Right cardiac atrium (tissue), 5 donors: ENCODE data around the gene FRYL. TPM values are rescaled to one million over a fixed set of nuclear protein-coding genes. Genes with fewer than 3 reads are reported as not detected.
"Not testable (repeated sequence)": the region's sequence is repeated elsewhere in the genome, so short reads cannot be mapped to it uniquely, and the experiment has no call there.

Source experiments
- ATAC-seq, 2 donors: fragments of 200-7000 bp; cut with Tn5 transposase; one replicate each; pipeline versions ENCODE4 v1.8.0 to v1.9.1; 2020; ENCODE audit warnings: moderate library complexity in 2 of 2, mild to moderate bottlenecking in 1 of 2
- DNase-seq, 3 donors: peaks; one replicate each; pipeline ENCODE4 v3.0.0-alpha.2; 2020
- H3K27ac ChIP-seq: one replicate; pipeline ENCODE4 v1.5.1; 2013; ENCODE audit warnings: mild to moderate bottlenecking, low read length, control low read depth, moderate library complexity
- H3K27me3 ChIP-seq: one replicate; pipeline ENCODE4 v1.6.1; 2013; ENCODE audit not compliant: control insufficient read depth, insufficient read depth
- H3K4me1 ChIP-seq: one replicate; pipeline ENCODE4 v1.6.1; 2013; ENCODE audit warnings: low read length; ENCODE audit not compliant: control insufficient read depth, insufficient read depth
- H3K4me3 ChIP-seq: one replicate; pipeline ENCODE4 v1.5.1; 2013; ENCODE audit warnings: low read length, control low read depth
- H3K9me3 ChIP-seq: one replicate; pipeline ENCODE4 v1.6.1; 2013; ENCODE audit warnings: low read length; ENCODE audit not compliant: control insufficient read depth
- WGBS: extraction: QIAGEN DNeasy Blood & Tissue Kit; methylation state at CpG from one replicate; pipeline ENCODE4 v1.1.7; 2013; 5-methylcytosine and 5-hydroxymethylcytosine counted together
- intact Hi-C, 4 donors: fragments of 100-400 bp; cut with DNase I; formaldehyde crosslinking; loops; one replicate each; pipeline versions ENCODE4 v1.11.0 to v1.14.0; 2022 to 2023
- polyA plus RNA-seq: library from polyadenylated mRNA; stranded (reverse); fragments of 200-250 nt; gene quantifications from one replicate; pipeline ENCODE4 v1.2.3, GENCODE V29; 2013
- total RNA-seq, 4 donors: library from RNA; stranded (reverse); fragmentation: NEBNext Ultra II Directional; extraction: Animal tissue kit (Norgen Biotek cat#: 25700); gene quantifications; one replicate each; pipeline ENCODE4 v1.2.1, GENCODE V29; 2021
- donor health status: healthy with polysubstance abuse.
- donor health status: DM: no; HTN: yes; CAD: no.
- donor health status: DM: no; HTN: no; CAD: no.
- donor health status: DM: no; HTN: yes; CAD: no; lungs with severe emphysema.
- donor health status: DM: yes; HTN: yes; CAD: no.

The FRYL gene
- total and polyA plus RNA-seq, 5 donors, result 13.5 to 50.7 (median 43.8) TPM

DNA sequence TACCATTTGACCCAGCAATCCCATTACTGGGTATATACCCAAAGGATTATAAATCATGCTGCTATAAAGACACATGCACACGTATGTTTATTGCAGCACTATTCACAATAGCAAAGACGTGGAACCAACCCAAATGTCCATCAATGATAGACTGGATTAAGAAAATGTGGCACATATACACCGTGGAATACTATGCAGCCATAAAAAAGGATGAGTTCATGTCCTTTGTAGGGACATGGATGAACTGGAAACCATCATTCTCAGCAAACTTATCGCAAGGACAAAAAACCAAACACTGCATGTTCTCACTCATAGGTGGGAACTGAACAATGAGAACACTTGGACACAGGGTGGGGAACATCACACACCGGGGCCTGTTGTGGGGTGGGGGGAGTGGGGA lies 34.9 kb downstream of the FRYL start:
- H3K4me3 ChIP-seq, H3K27me3 ChIP-seq, H3K27ac ChIP-seq, DNase-seq, ATAC-seq, H3K9me3 ChIP-seq, intact Hi-C loops: not testable (repeated sequence)
- over 99% methylated on average over 5 of the region's 5 CpGs for WGBS
- peaks cover 16% of the 10 kb centered on the region for H3K4me1 ChIP-seq

DNA sequence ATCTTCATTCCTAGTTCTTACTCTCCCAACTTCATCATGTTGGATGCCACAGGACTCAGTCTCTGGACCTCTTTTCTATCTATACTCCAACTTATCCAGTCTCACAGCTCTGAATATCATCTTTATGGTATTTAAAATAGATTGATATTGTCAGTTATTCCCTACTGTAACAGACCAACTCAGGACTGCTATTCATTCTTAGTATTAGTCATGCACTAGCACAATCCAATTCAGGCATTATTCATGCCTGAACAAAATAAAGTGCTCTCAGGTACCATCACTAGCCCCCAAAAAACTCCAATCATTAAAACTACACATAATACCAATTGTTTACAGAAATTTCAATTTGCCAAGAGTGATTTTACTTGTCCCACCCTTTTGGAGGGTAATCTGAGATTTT lies 37.7 kb downstream of the FRYL start:
- Histone ChIP-seq H3K27me3 (no peaks in the 10 kb centered on the region), H3K9me3 (no peaks in the 10 kb centered on the region), H3K27ac (no peak overlapping the region), H3K4me3 (no peak overlapping the region), H3K4me1 (peaks cover 8% of the 10 kb centered on the region)
- DNase-seq (no peak), ATAC-seq (no peak)
- intact Hi-C loops, result no loop called here

DNA sequence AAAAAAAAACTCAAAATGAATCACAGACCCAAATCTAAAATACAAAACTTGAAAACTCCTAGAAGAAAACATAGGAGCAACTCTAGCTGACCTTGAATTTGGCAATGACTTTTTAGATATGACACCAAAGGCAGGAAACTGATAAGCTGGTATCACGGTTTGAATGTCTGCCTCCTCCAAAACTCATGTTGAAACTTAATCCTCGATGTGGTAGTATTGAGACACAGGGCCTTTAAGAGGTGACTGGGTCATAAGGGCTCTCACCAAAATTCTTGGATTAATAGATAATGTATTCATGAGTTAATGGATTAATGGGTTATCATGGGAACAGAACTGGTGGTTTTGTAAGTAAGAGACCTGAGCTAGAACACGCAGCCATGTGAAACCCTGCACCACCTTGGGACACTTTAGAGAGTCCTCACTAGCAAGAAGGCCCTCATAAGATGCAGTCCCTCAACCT lies 40.5 kb downstream of the FRYL start:
- Histone ChIP-seq H3K9me3 (no peaks in the 10 kb centered on the region), H3K4me3 (no peak overlapping the region), H3K27ac (no peak overlapping the region), H3K4me1 (peaks cover 4% of the 10 kb centered on the region), H3K27me3 (no peaks in the 10 kb centered on the region)
- ATAC-seq (peak in 1 of 2 donors; percentile 37), DNase-seq (no peak)
- intact Hi-C loops, result no loop called here
- WGBS, result 47% methylated on average over 3 of the region's 3 CpGs

DNA sequence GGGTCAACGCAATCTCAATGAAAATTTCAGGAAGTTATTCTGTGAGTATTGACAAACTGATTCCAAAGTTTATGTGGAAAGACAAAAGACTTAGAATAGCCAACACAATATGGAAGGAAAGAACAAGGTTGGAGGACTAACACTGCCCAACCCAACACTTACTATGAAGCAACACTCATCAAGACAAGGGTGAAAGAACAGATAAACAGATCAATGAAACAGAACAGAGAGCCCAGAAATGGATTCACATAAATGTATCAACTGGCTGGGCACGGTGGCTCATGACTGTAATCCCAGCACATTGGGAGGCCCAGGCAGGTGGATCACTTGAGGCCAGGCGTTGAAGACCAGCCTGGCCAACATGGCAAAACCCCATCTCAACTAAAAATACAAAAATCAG lies 41.2 kb downstream of the FRYL start:
- no peak overlapping the region for H3K4me3 ChIP-seq
- ATAC-seq, result no peak
- intact Hi-C loops, result no loop called here
- H3K27ac ChIP-seq, result no peak overlapping the region
- 97% methylated on average over 3 of the region's 3 CpGs for WGBS
- H3K9me3 ChIP-seq, result no peaks in the 10 kb centered on the region
- H3K4me1 ChIP-seq, result peaks cover 4% of the 10 kb centered on the region
- no peaks in the 10 kb centered on the region for H3K27me3 ChIP-seq
- DNase-seq, result no peak

DNA sequence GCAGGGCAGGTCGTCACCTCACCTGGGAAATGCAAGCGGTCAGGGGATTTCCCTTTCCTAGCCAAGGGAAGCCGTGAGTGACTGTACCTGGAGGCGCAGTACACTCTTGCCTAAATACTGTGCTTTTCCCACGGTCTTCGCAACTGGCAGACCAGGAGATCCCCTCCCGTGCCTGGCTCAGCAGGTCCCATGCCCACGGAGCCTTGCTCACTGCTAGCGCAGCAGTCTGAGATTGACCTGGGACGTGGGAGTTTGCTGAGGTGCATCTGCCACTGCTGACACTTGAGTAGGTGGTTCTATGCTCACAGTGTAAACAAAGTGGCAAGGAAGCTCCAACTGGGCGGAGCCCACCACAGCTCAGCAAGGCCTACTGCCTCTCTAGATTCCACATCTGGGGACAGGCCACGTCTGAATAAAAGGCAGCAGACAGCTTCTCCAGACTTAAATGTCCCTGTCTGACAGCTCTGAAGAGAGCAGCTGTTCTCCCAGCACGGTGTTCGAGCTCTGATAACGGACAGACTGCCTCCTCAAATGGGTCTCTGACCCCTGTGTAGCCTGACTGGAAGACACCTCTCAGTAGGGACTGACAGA lies 51.1 kb downstream of the FRYL start:
- 80% methylated on average over 15 of the region's 15 CpGs for WGBS
- H3K27ac ChIP-seq, H3K4me3 ChIP-seq, H3K4me1 ChIP-seq, H3K9me3 ChIP-seq, DNase-seq, H3K27me3 ChIP-seq, ATAC-seq: not testable (repeated sequence)
- intact Hi-C loops, result loop anchor here in 1 of 4 donors (10.0 kb wide), 1 partner anchor 46 kb away; no protein-coding TSS in a partner anchor

DNA sequence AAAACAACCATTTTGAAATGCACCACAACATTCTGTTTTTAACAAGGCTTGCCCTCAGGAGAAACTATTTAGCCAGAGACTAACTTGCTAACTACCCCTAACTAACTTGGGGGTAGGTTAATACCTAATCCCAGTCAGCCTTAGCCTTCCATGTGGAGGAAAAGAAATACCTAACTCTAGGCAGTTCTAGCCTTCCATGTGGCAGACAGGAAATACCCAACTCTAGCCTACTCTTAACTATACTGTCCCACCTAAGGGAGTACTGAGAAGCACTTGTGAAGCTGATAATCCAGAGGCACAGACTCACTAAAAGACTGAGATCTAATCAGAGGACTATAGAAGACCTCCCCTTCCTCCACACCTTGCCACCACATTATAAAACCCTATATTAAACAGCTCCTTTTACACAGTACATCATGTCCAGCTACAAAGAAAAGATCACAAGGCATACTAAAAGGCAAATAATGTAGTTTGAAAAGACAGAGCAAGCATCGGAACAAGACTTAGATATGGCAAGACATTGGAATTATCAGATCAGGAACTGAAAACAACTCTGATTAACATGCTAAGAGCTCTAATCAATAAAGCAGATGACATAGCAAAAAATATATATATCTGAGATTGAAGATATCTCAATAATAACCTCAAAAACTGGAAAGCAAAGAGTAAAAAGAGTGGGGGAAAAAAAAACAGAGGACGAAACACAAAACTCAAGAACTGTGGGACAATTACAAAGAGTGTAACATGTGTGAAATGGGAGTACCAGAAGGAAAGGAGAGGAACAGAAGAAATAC lies 52.2 kb downstream of the FRYL start:
- Histone ChIP-seq H3K4me3 (no peak overlapping the region), H3K9me3 (no peaks in the 10 kb centered on the region), H3K4me1 (peaks cover 9% of the 10 kb centered on the region), H3K27ac (no peak overlapping the region), H3K27me3 (no peaks in the 10 kb centered on the region)
- ATAC-seq, result no peak
- WGBS, result 94% methylated on average over 2 of the region's 2 CpGs
- DNase-seq, result no peak
- intact Hi-C loops, result loop anchor here in 1 of 4 donors (10.0 kb wide), 1 partner anchor 47 kb away; no protein-coding TSS in a partner anchor

DNA sequence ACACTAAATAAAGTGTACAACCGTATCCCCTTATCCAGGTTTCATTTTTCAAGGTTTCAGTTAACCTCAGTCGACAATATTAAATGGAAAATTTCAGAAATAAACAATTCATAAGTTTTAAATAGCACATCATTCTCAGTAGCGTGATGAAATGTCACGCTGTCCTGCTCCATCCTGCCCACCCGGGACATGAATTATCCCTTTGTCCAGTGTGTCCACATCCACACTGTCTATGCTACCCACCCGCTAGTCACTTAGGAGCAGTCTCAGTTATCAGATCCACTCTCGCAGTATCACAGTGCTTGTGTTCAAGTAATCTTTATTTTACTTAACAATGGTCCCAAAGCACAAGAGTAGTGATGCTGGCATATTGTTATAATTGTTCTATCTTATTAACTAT lies 54.7 kb downstream of the FRYL start:
- H3K27me3 ChIP-seq, result no peaks in the 10 kb centered on the region
- DNase-seq, result no peak
- H3K27ac ChIP-seq, result no peak overlapping the region
- H3K4me1 ChIP-seq, result peaks cover 10% of the 10 kb centered on the region
- no peaks in the 10 kb centered on the region for H3K9me3 ChIP-seq
- intact Hi-C loops, result loop anchor here in 1 of 4 donors (10.0 kb wide), 1 partner anchor 49 kb away; no protein-coding TSS in a partner anchor
- H3K4me3 ChIP-seq, result no peak overlapping the region
- ATAC-seq, result peak in 1 of 2 donors; percentile 43
- 73% methylated on average over 7 of the region's 7 CpGs for WGBS

DNA sequence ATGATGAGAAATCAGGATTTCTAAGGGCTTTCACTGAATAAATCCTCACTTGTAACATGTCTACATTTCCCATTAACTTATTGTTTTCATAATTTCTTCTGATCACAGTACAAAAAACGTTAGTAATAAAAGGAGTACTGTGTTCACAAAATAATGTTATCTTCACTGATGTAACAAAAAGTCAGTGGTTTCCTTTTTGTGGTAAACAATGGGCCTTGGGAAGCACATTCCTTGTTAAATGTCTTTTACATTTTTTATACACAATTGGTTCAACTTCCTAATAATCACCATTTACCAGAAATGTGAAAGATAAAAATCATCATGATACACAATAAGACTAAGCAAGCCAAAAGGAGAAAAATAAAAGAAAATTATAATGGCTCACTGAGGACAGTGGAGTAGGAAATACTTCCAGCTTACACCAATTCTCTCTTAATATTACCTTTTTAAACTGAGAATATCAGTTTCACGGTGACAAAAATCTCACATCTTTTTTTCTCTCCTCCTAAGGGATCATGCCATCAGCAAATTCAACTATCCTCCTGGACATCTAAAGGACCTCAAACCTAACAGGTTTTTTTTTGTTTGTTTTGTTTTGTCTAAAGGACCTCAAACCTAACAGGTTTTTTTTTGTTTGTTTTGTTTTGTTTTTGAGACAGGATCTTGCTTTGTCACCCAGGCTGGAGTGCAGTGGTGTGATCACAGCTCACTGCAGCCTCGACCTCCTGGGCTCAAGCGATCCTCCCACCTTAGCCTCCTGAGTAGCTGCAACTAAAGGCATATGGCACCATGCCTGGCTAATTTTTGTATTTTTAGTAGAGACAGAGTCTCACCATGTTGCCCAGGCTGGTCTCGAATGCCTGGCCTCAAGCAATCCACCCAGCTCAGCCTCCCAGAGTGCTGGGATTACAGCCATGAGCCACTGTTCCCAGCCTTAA lies 57.3 kb downstream of the FRYL start:
- peaks cover 8% of the 10 kb centered on the region for H3K4me1 ChIP-seq
- DNase-seq (no peak), ATAC-seq (peak in 1 of 2 donors; percentile 44)
- no peak overlapping the region for H3K4me3 ChIP-seq
- H3K27ac ChIP-seq, result no peak overlapping the region
- intact Hi-C loops, result loop anchor here in 1 of 4 donors (10.0 kb wide), 1 partner anchor 52 kb away; no protein-coding TSS in a partner anchor
- H3K27me3 ChIP-seq, result no peaks in the 10 kb centered on the region
- 57% methylated on average over 5 of the region's 5 CpGs for WGBS
- no peaks in the 10 kb centered on the region for H3K9me3 ChIP-seq

DNA sequence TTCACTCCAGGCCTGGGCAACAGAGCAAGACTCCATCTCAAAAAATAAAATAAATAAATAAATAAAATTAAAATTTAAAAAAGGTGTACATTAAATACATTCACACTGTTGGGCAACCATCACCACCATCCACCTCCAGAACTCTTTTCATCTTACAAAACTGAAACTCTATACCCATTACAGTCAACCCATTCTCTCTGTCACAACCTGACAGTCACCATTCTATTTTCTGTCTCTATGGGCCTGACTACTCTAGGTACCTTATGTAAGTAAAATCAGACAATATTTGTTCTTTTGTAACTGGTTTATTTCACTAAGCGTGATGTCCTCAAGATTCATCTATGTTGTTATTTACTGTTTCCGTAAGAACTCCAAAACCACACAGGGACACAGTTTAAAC lies 59.6 kb downstream of the FRYL start:
- ATAC-seq (no peak), DNase-seq (no peak)
- H3K27me3 ChIP-seq, result no peaks in the 10 kb centered on the region
- no peaks in the 10 kb centered on the region for H3K9me3 ChIP-seq
- H3K4me3 ChIP-seq, result no peak overlapping the region
- WGBS, result 97% methylated on average over 2 of the region's 2 CpGs
- H3K4me1 ChIP-seq, result peaks cover 5% of the 10 kb centered on the region
- H3K27ac ChIP-seq, result no peak overlapping the region
- intact Hi-C loops, result loop anchor here in 1 of 4 donors (10.0 kb wide), 1 partner anchor 54 kb away; no protein-coding TSS in a partner anchor

DNA sequence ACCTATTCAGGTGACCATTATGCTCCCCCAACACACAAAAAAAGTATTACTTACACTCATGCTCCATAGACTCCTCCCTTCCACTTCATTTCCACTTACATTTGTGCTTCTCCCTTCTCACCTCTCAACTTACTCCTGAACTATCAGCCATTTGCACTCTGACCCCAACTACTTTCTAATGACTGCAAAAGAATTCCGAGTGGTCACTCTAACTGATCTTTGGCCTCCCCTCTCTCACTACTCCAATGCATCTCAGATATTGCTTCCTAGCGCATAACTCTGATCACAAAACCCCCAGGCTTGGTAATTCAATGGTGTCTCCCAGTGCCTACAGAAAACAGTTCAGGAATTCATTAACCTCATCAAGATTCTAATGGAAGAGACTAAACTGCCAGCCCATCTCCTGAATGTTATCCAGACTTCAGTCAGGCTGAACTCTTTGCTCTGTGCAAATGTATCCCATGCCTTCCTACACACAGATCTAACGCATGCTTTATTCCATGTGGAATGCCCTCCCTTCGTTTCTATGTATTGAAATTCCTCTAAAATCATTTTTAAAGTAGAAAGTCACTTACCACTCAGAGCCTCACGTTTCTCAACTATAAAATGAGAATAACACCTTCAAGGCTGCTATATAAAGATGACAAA lies 61.1 kb downstream of the FRYL start:
- ATAC-seq (no peak), DNase-seq (no peak)
- no peaks in the 10 kb centered on the region for H3K27me3 ChIP-seq
- H3K27ac ChIP-seq, result no peak overlapping the region
- H3K4me1 ChIP-seq, result peaks cover 4% of the 10 kb centered on the region
- H3K4me3 ChIP-seq, result no peak overlapping the region
- WGBS, result 81% methylated on average over 5 of the region's 5 CpGs
- intact Hi-C loops, result no loop called here
- no peaks in the 10 kb centered on the region for H3K9me3 ChIP-seq
